ENCODE measurements around the gene LRCH4. TPM values are rescaled to one million over a fixed set of nuclear protein-coding genes. Genes with fewer than 3 reads are reported as not detected.

The LRCH4 gene
- total RNA-seq, 4 donors from 2014 or later = 36.2 to 53.2 (median 44.0) TPM

- WGBS = 94% methylated on average over 14 of the region's 14 CpGs
- Histone ChIP-seq H3K36me3 (peaks cover 68 to 95% (median 91%) of the 10 kb centered on the region in 4 donors), H3K4me3 (no peak overlapping the region), H3K4me1 (peaks cover 2 to 13% (median 7%) of the 10 kb centered on the region in 4 donors), H3K9me3 (no peaks in the 10 kb centered on the region), H3K27me3 (peaks cover 0 to 38% (median 0%) of the 10 kb centered on the region in 4 donors), H3K27ac (replicated peaks in 1 of 4) (no peak overlapping the region)
- TF ChIP-seq POLR2A (IDR thresholded peaks at IDR 0.05; ENCODE audit: low read depth) = no peak
- TF ChIP-seq, protein P1, sequence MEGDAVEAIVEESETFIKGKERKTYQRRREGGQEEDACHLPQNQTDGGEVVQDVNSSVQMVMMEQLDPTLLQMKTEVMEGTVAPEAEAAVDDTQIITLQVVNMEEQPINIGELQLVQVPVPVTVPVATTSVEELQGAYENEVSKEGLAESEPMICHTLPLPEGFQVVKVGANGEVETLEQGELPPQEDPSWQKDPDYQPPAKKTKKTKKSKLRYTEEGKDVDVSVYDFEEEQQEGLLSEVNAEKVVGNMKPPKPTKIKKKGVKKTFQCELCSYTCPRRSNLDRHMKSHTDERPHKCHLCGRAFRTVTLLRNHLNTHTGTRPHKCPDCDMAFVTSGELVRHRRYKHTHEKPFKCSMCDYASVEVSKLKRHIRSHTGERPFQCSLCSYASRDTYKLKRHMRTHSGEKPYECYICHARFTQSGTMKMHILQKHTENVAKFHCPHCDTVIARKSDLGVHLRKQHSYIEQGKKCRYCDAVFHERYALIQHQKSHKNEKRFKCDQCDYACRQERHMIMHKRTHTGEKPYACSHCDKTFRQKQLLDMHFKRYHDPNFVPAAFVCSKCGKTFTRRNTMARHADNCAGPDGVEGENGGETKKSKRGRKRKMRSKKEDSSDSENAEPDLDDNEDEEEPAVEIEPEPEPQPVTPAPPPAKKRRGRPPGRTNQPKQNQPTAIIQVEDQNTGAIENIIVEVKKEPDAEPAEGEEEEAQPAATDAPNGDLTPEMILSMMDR (IDR thresholded peaks at IDR 0.05) = no peak
- TF ChIP-seq EP300 (IDR thresholded peaks at IDR 0.05) = no peak
- TF ChIP-seq POLR2AphosphoS5 (IDR thresholded peaks at IDR 0.05) = no peak
- intact Hi-C loops (cut with DNase I) = no loop called here
- DNase-seq (ENCODE audit: extremely low spot score) = no peak
These were observed 8.4 kb downstream of the LRCH4 start for GRCh38 chr7:100577507-100577906.

DNA sequence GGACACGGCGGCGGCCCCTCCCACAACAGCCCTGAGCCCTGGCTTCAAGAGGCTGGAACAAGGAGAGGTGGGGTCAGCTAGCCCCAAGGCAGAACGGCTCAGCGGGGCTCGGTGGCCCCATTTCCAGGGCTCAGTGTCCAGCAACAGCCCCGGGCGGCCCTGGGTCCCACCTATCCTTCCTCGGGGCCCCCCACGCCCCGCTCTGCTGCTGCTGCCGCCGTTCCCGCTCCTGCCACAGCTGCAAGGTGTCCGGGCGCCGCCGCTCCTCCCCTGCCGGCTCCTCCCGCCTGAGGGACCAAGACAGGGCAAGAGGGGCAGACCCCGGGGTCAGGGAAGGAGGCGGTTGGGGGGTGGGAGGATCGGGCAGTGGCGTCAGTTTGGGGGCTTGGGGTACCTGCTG, 8.8 kb downstream of the LRCH4 start:
- no peak for DNase-seq (ENCODE audit: extremely low spot score)
- TF ChIP-seq POLR2AphosphoS5 (IDR thresholded peaks at IDR 0.05) (no peak), POLR2A (IDR thresholded peaks at IDR 0.05; ENCODE audit: low read depth) (no peak), EP300 (IDR thresholded peaks at IDR 0.05) (no peak)
- TF ChIP-seq, protein P1 (IDR thresholded peaks at IDR 0.05) = no peak
- 92% methylated on average over 19 of the region's 24 CpGs for WGBS
- peaks cover 0 to 42% (median 0%) of the 10 kb centered on the region in 4 donors for H3K27me3 ChIP-seq
- H3K36me3 ChIP-seq = peaks cover 65 to 92% (median 87%) of the 10 kb centered on the region in 4 donors
- H3K27ac ChIP-seq (replicated peaks in 1 of 4) = no peak overlapping the region
- peaks cover 0 to 9% (median 3%) of the 10 kb centered on the region in 4 donors for H3K4me1 ChIP-seq
- intact Hi-C loops (cut with DNase I) = no loop called here
- no peaks in the 10 kb centered on the region for H3K9me3 ChIP-seq
- no peak overlapping the region for H3K4me3 ChIP-seq

- no peaks in the 10 kb centered on the region for H3K9me3 ChIP-seq
- peaks cover 59 to 86% (median 81%) of the 10 kb centered on the region in 4 donors for H3K36me3 ChIP-seq
- TF ChIP-seq, protein P1 (IDR thresholded peaks at IDR 0.05) = no peak
- no peak for TF ChIP-seq POLR2AphosphoS5 (IDR thresholded peaks at IDR 0.05)
- peaks cover 0 to 47% (median 0%) of the 10 kb centered on the region in 4 donors for H3K27me3 ChIP-seq
- no peak overlapping the region for H3K27ac ChIP-seq (replicated peaks in 1 of 4)
- peaks cover 0 to 4% (median 0%) of the 10 kb centered on the region in 4 donors for H3K4me1 ChIP-seq
- intact Hi-C loops (cut with DNase I) = no loop called here
- 88% methylated on average over 12 of the region's 13 CpGs for WGBS
- no peak for DNase-seq (ENCODE audit: extremely low spot score)
- H3K4me3 ChIP-seq = no peak overlapping the region
These were observed 9.4 kb downstream of the LRCH4 start for GRCh38 chr7:100576384-100576993.

GRCh38 chr7:100575746-100576383, 10.1 kb downstream of the LRCH4 start:
- H3K9me3 ChIP-seq = no peaks in the 10 kb centered on the region
- intact Hi-C loops (cut with DNase I) = no loop called here
- no peak overlapping the region for H3K4me3 ChIP-seq
- no peak for DNase-seq (ENCODE audit: extremely low spot score)
- H3K27ac ChIP-seq (replicated peaks in 1 of 4) = no peak overlapping the region
- 89% methylated on average over 10 of the region's 17 CpGs for WGBS
- peaks cover 53 to 80% (median 75%) of the 10 kb centered on the region in 4 donors for H3K36me3 ChIP-seq
- H3K27me3 ChIP-seq = peaks cover 0 to 53% (median 0%) of the 10 kb centered on the region in 4 donors
- TF ChIP-seq, protein P1 (IDR thresholded peaks at IDR 0.05) = no peak
- TF ChIP-seq EP300 (IDR thresholded peaks at IDR 0.05) (no peak), POLR2A (IDR thresholded peaks at IDR 0.05; ENCODE audit: low read depth) (no peak), POLR2AphosphoS5 (IDR thresholded peaks at IDR 0.05) (no peak)
- peaks cover 0 to 4% (median 3%) of the 10 kb centered on the region in 4 donors for H3K4me1 ChIP-seq

All from esophagus muscularis mucosa (tissue), 4 donors.